GM12874 (cell line): ENCODE data around the gene NME2.
A peak's percentile ranks its signal among the peaks of the same experiment; 100 is the strongest.

Experiments
- TF ChIP-seq, protein P1 (sequence below): IDR thresholded peaks from 2 replicates; pipeline ENCODE4 v1.5.1; 2011; ENCODE audit warnings: low read depth, mild to moderate bottlenecking, control low read depth, low read length, moderate library complexity; ENCODE audit not compliant: insufficient read depth

Gene NME2

GRCh38 chr17:51147650-51148049 is 18.6 kb upstream of the NME2 start:
- TF ChIP-seq, protein P1, sequence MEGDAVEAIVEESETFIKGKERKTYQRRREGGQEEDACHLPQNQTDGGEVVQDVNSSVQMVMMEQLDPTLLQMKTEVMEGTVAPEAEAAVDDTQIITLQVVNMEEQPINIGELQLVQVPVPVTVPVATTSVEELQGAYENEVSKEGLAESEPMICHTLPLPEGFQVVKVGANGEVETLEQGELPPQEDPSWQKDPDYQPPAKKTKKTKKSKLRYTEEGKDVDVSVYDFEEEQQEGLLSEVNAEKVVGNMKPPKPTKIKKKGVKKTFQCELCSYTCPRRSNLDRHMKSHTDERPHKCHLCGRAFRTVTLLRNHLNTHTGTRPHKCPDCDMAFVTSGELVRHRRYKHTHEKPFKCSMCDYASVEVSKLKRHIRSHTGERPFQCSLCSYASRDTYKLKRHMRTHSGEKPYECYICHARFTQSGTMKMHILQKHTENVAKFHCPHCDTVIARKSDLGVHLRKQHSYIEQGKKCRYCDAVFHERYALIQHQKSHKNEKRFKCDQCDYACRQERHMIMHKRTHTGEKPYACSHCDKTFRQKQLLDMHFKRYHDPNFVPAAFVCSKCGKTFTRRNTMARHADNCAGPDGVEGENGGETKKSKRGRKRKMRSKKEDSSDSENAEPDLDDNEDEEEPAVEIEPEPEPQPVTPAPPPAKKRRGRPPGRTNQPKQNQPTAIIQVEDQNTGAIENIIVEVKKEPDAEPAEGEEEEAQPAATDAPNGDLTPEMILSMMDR, result no peak

GRCh38 chr17:51149163-51149562 is 17.0 kb upstream of the NME2 start:
- TF ChIP-seq, protein P1, result no peak

GRCh38 chr17:51150932-51151331 is 15.3 kb upstream of the NME2 start:
- TF ChIP-seq, protein P1, result no peak

DNA sequence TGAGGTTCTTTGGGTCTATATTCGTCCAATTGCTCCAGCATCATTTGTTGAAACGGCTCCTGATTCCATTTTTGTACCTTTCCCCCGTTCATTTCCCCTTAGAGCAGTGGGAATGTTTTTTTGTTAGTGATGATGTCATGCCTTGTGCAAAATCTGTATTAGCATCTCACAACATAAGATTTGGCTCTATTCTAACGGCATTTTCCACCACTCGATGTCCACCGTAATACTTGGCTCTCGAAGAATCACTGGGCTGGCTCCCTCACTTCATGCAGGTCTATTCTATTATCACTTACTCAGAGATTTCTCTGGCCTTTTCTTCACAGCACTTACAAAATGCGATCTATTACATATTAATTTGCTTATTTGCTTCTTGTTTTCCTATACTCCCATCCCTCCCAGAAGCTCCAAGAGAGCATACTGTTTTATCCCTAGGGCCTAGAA is 13.4 kb upstream of the NME2 start:
- TF ChIP-seq, protein P1, result no peak

- TF ChIP-seq, protein P1, result peak; percentile 74
Measured at GRCh38 chr17:51153210-51154072, 12.8 kb upstream of the NME2 start, which contains the start of gene NME1. NME1 (plus strand) TSS chr17:51153559; CDS start chr17:51155655, 2,096 bp downstream.

- TF ChIP-seq, protein P1, result no peak
Measured at GRCh38 chr17:51154176-51154575, 12.0 kb upstream of the NME2 start.

DNA sequence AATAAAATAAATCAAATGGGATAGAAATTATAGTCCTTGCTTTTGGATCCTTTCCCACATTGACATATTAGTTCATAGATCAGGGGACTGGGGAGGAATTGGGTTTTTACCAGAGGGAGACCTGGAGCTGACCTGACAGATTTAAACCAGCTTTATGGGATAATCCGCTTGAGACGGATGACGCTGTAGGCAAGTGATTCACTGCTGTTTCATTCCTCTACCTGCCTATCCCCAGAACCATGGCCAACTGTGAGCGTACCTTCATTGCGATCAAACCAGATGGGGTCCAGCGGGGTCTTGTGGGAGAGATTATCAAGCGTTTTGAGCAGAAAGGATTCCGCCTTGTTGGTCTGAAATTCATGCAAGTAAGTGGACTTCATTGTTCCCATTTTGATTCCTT is 10.8 kb upstream of the NME2 start:
- TF ChIP-seq, protein P1, result no peak
